Stimulated activated CD8-positive, alpha-beta memory T cell treated with anti-CD3 and anti-CD28 coated beads, Interleukin-12 subunit alpha, Interleukin-12 subunit beta, amount 100 ng/mL, for 4 hours (primary cell): ENCODE measurements around the gene SYT14.

Experiments used
- DNase-seq: peaks from one replicate; pipeline ENCODE4 v3.0.0-alpha.2; 2020; ENCODE audit warnings: low read depth

Gene SYT14

GRCh38 chr1:210207597-210208450 is 269.8 kb downstream of the SYT14 start:
- no peak for DNase-seq

- DNase-seq = no peak
Observed at GRCh38 chr1:210213335-210213734, 275.3 kb downstream of the SYT14 start.

- no peak for DNase-seq
Observed at GRCh38 chr1:210214573-210215409, 276.8 kb downstream of the SYT14 start.

GRCh38 chr1:210217482-210217881 is 279.5 kb downstream of the SYT14 start:
- no peak for DNase-seq

GRCh38 chr1:210218047-210218446 is 280.0 kb downstream of the SYT14 start:
- DNase-seq = no peak
